Right lobe of liver (tissue), 4 donors: Measurements from ENCODE around the gene MIEN1.

Source experiments
- CTCF ChIP-seq, 4 donors: fragments of 200-600 bp in 3 of 4; fragments of 450-650 bp in 1 of 4; IDR thresholded peaks; one replicate each; pipeline versions ENCODE4 v1.5.1 to v1.8.0; 2016 to 2022; ENCODE audit warnings: antibody characterized with exemption in 4 of 4, mild to moderate bottlenecking in 2 of 4
- POLR2A ChIP-seq: fragments of 450-650 bp; IDR thresholded peaks from one replicate; pipeline ENCODE4 v1.6.1; 2017; ENCODE audit warnings: antibody characterized with exemption, mild to moderate bottlenecking
- donor health status: DM: no; HTN: no; CAD: no.
- donor health status: DM: no; HTN: no; CAD: no.
- donor health status: DM: no; HTN: yes; CAD: no.

DNA sequence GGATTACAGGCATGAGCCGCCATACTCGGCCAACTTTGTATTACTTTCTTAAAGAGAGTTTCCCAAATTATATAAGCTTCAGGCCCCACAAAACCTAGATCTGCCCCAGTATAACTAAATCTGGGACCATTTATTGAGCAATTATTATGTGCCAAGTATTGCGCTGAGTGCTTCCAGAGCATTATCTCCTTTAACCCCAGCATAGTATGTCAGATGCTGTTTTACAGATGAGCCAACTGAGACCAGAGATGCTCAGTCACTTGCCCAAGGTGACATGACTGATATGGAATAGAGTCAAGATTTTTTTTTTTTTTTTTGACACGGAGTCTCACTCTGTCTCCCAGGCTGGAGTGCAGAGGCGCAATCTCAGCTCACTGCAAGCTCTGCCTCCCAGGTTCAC lies 32.4 kb downstream of the MIEN1 start:
- TF ChIP-seq CTCF (IDR thresholded peaks at IDR 0.05) (no peak), POLR2A (no peak)
